Measurements from ENCODE around the gene PIP4K2C.

The PIP4K2C gene

DNA sequence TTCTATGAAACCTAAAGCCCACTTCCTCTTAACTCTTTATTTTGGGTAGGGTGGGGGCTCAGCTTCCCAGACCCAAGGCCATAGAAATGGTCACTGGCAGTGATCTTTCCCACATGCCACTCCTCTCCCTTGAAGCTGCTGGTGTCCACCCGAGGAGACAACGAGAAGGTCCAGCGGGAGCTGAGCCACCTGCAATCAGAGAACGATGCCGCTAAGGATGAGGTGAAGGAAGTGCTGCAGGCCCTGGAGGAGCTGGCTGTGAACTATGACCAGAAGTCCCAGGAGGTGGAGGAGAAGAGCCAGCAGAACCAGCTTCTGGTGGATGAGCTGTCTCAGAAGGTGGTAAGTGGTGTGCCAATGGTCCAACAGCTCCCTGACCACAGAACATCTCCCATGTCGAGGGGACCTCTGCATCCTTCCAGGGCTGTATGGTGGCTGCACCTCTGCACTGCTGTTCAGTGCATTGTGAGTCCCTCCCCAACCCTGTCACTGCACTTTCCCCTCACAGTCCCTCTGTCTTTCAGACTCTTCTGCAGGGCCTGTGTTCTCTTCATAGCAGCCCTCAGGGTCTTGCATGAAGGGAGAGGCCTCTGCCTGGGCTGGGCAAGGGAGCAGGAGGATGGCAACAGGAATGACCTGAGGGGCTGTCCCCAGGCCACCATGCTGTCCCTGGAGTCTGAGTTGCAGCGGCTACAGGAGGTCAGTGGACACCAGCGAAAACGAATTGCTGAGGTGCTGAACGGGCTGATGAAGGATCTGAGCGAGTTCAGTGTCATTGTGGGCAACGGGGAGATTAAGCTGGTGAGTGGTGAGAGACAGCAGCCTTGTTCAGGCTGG, 18.8 kb upstream of the PIP4K2C start:
- DNase-seq (ENCODE audit: low read depth), result no peak
- TF ChIP-seq, protein P1, sequence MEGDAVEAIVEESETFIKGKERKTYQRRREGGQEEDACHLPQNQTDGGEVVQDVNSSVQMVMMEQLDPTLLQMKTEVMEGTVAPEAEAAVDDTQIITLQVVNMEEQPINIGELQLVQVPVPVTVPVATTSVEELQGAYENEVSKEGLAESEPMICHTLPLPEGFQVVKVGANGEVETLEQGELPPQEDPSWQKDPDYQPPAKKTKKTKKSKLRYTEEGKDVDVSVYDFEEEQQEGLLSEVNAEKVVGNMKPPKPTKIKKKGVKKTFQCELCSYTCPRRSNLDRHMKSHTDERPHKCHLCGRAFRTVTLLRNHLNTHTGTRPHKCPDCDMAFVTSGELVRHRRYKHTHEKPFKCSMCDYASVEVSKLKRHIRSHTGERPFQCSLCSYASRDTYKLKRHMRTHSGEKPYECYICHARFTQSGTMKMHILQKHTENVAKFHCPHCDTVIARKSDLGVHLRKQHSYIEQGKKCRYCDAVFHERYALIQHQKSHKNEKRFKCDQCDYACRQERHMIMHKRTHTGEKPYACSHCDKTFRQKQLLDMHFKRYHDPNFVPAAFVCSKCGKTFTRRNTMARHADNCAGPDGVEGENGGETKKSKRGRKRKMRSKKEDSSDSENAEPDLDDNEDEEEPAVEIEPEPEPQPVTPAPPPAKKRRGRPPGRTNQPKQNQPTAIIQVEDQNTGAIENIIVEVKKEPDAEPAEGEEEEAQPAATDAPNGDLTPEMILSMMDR (IDR thresholded peaks at IDR 0.05; ENCODE audit: control insufficient read depth, insufficient read depth, low read depth, low read length, missing control alignments), result no peak
- no peak overlapping the region for H3K4me3 ChIP-seq (ENCODE audit: control insufficient read depth, low read depth, low read length)

DNA sequence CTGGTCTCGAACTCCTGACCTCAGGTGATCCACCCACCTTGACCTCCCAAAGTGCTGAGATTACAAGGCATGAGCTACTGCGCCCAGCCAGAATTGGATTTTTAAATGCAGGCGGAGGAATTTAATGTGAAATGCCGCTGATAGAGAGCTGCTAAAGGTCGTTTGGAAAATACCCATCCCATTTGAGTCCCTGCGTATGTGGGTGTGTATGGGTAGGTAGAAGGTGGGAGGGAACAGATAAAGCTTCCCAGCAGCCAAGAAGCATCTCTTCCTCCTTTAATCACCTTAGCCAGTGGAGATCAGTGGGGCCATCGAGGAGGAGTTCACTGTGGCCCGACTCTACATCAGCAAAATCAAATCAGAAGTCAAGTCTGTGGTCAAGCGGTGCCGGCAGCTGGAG, 16.2 kb upstream of the PIP4K2C start:
- DNase-seq (ENCODE audit: low read depth), result no peak
- TF ChIP-seq, protein P1 (IDR thresholded peaks at IDR 0.05; ENCODE audit: control insufficient read depth, insufficient read depth, low read depth, low read length, missing control alignments), result no peak

DNA sequence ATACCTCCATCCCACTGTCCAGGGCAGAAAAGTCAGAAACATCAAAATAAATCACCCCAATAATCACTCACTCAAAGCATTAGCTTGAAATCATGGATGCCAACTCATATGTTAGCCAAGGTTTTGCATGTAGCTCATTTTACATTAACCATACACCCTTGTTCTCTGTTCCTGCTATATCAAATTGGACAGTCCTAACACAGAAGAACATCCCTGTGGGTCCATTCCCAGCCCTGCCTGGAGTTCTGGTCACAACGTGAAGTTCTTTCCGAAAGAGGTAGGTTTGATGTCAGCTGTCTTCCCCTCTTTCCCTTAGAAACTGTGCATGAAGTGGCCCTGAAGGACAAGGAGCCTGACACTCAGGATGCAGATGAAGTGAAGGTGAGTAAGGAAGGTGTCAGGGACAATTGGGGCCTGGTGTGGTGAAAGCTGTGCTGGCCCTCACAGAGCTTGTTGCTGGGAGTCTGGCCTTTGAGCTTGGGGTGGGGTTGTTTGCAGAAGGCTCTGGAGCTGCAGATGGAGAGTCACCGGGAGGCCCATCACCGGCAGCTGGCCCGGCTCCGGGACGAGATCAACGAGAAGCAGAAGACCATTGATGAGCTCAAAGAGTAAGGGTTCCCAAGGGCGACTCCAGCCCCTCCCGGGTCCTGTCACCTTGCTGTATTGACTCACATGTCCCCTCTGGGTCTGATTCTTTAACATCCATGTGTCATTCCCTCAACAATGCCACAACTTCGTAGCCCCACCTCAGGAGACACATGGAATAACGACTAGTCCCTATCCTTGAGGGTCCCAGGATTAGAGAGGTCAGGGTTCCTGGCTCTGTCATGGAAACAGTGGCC, 15.0 kb upstream of the PIP4K2C start:
- no peak for DNase-seq (ENCODE audit: low read depth)
- TF ChIP-seq, protein P1 (IDR thresholded peaks at IDR 0.05; ENCODE audit: control insufficient read depth, insufficient read depth, low read depth, low read length, missing control alignments), result no peak
- H3K4me3 ChIP-seq (ENCODE audit: control insufficient read depth, low read depth, low read length), result no peak overlapping the region

More for the DNA sequence above, 16.2 kb upstream of the PIP4K2C start:
- H3K4me3 ChIP-seq (ENCODE audit: control insufficient read depth, low read depth, low read length), result no peak overlapping the region

DNA sequence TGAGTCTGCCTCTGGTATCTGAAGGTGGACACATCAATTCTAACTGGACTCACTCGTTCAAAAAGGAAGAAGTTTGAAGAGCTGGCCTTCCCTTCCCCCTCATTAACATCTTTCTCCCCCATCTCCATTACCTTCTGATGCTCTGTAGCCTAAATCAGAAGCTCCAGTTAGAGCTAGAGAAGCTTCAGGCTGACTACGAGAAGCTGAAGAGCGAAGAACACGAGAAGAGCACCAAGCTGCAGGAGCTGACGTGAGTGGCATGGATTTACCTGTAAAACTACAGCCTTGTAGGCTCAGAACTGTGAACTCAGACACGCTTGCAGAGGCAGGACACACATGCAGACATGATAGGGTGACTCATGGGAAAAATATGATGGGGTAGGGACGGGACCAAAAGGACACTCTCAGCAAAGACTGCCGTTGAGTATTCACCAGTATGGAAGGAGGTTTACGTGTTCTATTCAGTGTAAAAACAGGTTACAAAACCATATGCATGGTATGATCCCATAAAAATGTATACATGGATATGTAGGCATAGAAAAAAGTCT, 14.3 kb upstream of the PIP4K2C start:
- TF ChIP-seq, protein P1 (IDR thresholded peaks at IDR 0.05; ENCODE audit: control insufficient read depth, insufficient read depth, low read depth, low read length, missing control alignments), result no peak
- DNase-seq (ENCODE audit: low read depth), result no peak
- H3K4me3 ChIP-seq (ENCODE audit: control insufficient read depth, low read depth, low read length), result no peak overlapping the region

DNA sequence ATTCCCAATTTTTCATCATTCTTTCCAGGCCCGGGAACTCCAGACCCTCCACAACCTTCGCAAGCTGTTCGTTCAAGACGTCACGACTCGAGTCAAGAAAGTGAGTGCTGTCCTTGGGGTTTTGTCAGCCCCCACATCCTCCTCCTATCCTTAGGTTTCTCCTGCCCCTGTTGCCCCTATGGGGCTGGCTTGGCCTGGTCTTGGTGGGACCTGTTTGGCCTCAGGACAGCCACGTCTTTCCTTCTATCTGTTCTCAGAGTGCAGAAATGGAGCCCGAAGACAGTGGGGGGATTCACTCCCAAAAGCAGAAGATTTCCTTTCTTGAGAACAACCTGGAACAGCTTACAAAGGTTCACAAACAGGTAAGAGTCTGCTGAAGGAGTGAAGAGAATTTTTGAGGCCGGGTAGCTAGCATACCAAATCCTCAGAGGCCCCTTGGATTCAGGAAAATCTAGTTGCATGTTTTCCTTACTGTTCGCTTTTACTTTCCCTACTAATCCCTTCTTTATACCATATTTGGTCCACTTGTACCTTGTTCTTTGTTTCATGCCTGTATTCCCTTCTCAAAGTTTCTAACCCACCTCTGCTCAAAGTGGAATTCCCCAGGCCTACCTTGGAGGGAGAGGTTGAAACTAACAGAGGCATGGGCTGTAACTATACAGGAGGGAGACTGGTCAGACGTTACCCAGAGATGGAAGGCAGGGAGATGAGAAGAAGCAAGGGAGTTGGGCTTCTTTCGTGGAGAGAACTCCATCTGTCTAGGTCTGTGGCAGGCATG, 12.8 kb upstream of the PIP4K2C start:
- no peak overlapping the region for H3K4me3 ChIP-seq (ENCODE audit: control insufficient read depth, low read depth, low read length)
- DNase-seq (ENCODE audit: low read depth), result no peak
- TF ChIP-seq, protein P1 (IDR thresholded peaks at IDR 0.05; ENCODE audit: control insufficient read depth, insufficient read depth, low read depth, low read length, missing control alignments), result no peak

DNA sequence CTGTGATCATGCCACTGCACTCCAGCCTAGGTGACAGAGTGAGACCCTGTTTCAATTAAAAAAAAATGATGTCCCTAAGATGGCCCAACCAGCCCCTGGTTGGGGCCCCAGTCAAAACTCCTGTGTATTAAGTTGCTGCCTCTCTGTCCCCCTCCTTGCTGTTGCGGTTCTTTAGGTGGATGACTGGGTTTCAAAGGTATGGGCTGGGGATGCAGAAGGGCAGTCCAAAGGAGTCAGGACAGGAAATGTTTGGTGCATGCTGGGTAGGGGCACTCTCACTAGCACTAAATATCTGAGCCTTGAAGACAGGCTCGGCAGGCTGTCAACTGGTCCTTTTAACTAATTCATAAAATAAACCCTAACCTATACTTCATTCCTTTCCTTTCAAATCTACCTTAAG, 12.0 kb upstream of the PIP4K2C start:
- no peak overlapping the region for H3K4me3 ChIP-seq (ENCODE audit: control insufficient read depth, low read depth, low read length)
- TF ChIP-seq, protein P1 (IDR thresholded peaks at IDR 0.05; ENCODE audit: control insufficient read depth, insufficient read depth, low read depth, low read length, missing control alignments), result no peak
- DNase-seq (ENCODE audit: low read depth), result no peak
